ENCODE data around the gene PALB2.

PALB2 gene

DNA sequence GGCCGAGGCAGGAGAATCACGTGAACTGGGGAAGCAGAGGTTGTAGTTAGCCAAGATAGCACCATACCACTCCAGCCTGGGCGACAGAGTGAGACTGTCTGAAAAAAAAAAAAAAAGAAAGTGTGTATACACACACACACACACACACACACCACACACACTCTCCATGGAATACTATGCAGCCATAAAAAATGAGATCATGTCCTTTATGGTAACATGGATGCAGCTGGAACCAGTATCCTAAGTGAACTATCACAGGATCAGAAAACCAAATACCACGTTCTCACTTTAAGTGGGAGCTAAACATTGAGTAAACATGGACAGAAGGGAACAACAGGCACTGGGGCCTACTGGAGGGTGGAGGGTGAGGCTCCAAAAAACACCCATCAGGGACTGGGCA, 61.7 kb downstream of the PALB2 start:
- H3K4me3 ChIP-seq (ENCODE audit: low read depth, low read length) = no peak overlapping the region
- no peak for DNase-seq
- H3K27me3 ChIP-seq = no peaks in the 10 kb centered on the region
- TF ChIP-seq, protein P1, sequence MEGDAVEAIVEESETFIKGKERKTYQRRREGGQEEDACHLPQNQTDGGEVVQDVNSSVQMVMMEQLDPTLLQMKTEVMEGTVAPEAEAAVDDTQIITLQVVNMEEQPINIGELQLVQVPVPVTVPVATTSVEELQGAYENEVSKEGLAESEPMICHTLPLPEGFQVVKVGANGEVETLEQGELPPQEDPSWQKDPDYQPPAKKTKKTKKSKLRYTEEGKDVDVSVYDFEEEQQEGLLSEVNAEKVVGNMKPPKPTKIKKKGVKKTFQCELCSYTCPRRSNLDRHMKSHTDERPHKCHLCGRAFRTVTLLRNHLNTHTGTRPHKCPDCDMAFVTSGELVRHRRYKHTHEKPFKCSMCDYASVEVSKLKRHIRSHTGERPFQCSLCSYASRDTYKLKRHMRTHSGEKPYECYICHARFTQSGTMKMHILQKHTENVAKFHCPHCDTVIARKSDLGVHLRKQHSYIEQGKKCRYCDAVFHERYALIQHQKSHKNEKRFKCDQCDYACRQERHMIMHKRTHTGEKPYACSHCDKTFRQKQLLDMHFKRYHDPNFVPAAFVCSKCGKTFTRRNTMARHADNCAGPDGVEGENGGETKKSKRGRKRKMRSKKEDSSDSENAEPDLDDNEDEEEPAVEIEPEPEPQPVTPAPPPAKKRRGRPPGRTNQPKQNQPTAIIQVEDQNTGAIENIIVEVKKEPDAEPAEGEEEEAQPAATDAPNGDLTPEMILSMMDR (IDR thresholded peaks at IDR 0.05; ENCODE audit: low read depth, low read length) = no peak
- H3K4me1 ChIP-seq = no peaks in the 10 kb centered on the region
- H3K36me3 ChIP-seq = peaks cover 46% of the 10 kb centered on the region
- no peaks in the 10 kb centered on the region for H3K9me3 ChIP-seq

DNA sequence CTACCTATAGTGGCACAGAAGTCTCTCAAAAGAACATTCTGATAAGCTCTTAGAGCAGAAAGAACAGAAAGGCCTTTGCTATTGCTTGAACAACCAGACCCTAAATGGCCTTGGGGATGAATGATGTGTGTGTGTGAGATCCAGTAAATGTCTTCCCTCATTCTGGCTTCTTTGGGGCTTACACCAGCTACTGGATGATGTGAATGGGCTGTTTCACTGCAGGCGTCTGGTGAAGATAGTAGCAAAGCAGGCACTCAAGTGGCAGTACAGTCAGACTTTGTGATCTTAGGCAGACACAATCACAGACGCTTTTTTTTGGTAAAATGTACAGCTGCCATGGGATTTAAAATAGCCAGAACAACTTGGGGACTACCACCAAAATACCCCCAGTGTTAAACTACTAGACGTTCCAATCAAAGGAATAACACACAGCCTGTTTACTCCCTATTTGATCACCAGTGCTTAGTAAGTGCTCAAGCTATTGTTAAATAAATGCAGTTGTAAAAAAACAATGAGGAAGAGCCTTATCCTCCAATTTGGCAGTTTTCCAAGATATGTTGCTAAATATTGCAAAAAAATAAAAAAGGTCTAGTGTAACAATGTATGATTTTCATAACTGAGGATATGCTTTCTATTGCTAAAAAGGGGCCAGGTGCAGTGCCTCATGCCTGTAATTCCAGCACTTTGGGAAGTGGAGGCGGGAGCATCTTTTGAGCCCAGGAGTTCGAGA, 62.8 kb downstream of the PALB2 start:
- Histone ChIP-seq H3K9me3 (no peaks in the 10 kb centered on the region), H3K4me1 (no peaks in the 10 kb centered on the region), H3K36me3 (peaks cover 46% of the 10 kb centered on the region), H3K27me3 (no peaks in the 10 kb centered on the region), H3K4me3 (ENCODE audit: low read depth, low read length) (no peak overlapping the region)
- DNase-seq = no peak
- TF ChIP-seq, protein P1 (IDR thresholded peaks at IDR 0.05; ENCODE audit: low read depth, low read length) = no peak

DNA sequence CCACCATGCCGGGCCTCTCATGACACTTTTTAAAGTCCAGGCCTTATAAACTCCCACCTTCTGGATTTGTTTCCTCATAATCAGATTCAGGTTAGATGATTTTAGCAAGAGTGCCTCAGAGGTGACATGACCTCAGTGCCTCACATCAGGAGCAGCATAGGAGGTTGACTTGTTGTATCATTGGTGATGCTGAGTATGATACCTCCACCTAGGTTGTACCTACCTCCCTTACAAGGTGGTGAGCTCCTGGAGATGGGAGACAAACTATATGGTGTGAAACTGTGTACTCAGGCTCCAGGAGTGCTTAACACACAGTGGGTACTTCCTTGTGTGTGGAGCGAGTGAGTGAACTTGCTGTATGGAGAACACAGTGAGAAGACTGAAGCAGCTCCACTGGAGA, 63.6 kb downstream of the PALB2 start:
- H3K4me3 ChIP-seq (ENCODE audit: low read depth, low read length) = no peak overlapping the region
- H3K36me3 ChIP-seq = peaks cover 45% of the 10 kb centered on the region
- no peaks in the 10 kb centered on the region for H3K4me1 ChIP-seq
- no peak for DNase-seq
- H3K27me3 ChIP-seq = no peaks in the 10 kb centered on the region
- TF ChIP-seq, protein P1 (IDR thresholded peaks at IDR 0.05; ENCODE audit: low read depth, low read length) = no peak
- H3K9me3 ChIP-seq = no peaks in the 10 kb centered on the region

DNA sequence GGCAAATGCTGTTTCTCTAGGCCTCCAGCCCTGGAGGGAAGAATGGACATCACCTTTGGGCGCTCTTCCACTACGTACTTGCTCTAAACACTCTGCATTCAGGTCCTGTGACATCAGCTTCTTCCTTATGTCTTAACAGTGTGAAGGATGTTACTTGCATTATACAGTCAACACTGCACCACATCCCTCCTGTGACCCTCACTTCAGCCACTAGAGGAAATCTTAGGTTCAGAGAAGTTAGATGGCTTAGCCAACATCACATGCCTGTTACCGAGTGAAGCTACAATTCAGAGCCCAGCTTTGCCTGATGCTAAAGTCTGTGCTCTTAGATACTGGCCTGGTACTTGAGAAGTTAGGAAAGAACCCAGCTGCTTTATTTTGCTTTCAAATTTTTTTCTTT, 65.3 kb downstream of the PALB2 start:
- H3K4me1 ChIP-seq = no peaks in the 10 kb centered on the region
- H3K36me3 ChIP-seq = peaks cover 31% of the 10 kb centered on the region
- no peak for DNase-seq
- no peaks in the 10 kb centered on the region for H3K27me3 ChIP-seq
- no peak overlapping the region for H3K4me3 ChIP-seq (ENCODE audit: low read depth, low read length)
- no peaks in the 10 kb centered on the region for H3K9me3 ChIP-seq
- TF ChIP-seq, protein P1 (IDR thresholded peaks at IDR 0.05; ENCODE audit: low read depth, low read length) = no peak

GRCh38 chr16:23573817-23574216, 67.3 kb downstream of the PALB2 start:
- no peaks in the 10 kb centered on the region for H3K4me1 ChIP-seq
- peaks cover 25% of the 10 kb centered on the region for H3K36me3 ChIP-seq
- H3K4me3 ChIP-seq (ENCODE audit: low read depth, low read length) = no peak overlapping the region
- H3K27me3 ChIP-seq = no peaks in the 10 kb centered on the region
- no peaks in the 10 kb centered on the region for H3K9me3 ChIP-seq
- no peak for DNase-seq
- TF ChIP-seq, protein P1 (IDR thresholded peaks at IDR 0.05; ENCODE audit: low read depth, low read length) = no peak

DNA sequence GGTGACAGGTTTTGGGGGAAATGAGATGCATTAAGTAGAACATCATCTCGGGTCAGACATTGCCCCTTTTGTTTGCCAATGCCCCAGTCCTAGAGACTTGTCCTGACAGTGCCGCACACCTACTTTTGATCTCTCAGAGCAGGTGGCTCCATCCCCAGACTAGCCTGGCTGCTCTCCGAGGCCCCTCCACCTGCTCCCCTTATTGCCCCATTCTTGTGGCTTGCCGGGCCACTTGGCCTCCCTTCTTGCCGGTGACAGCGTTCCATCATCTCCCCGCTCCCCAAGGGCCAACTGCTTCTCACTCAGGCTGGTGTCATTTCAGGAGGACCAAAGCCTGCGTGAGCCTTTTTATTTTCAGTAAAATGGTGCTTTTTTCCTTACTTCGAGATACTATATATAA, 68.7 kb downstream of the PALB2 start:
- no peaks in the 10 kb centered on the region for H3K27me3 ChIP-seq
- H3K4me3 ChIP-seq (ENCODE audit: low read depth, low read length) = no peak overlapping the region
- TF ChIP-seq, protein P1 (IDR thresholded peaks at IDR 0.05; ENCODE audit: low read depth, low read length) = no peak
- H3K36me3 ChIP-seq = peaks cover 34% of the 10 kb centered on the region
- DNase-seq = no peak
- H3K4me1 ChIP-seq = no peaks in the 10 kb centered on the region
- H3K9me3 ChIP-seq = no peaks in the 10 kb centered on the region

Data from BE2C (cell line).